IMR-90 (cell line): ENCODE results near the gene KCNE5. TPM values are rescaled to one million over a fixed set of nuclear protein-coding genes. Genes with fewer than 3 reads are reported as not detected.

Source experiments
- ATAC-seq: fragments of 200-7000 bp; cut with Tn5 transposase; 2 replicates; pipeline ENCODE4 v1.9.1; 2020; ENCODE audit warnings: low read depth, mild to moderate bottlenecking, moderate library complexity
- BruUV-seq: library from RNA; stranded (reverse); fragments of 400-500 nt; replicated peaks from 2 replicates; lab custom pipeline; 2021; lab: Mats Ljungman, UMichigan
- CTCF ChIA-PET: fragments of 300-600 bp; formaldehyde crosslinking; extraction: SDS; loops from one replicate; lab custom pipeline; 2021; ENCODE audit warnings: antibody characterized with exemption; lab: Yijun Ruan, JAX
- POLR2A ChIA-PET: fragments of 300-600 bp; sonication (Branson Sonifier 250); formaldehyde crosslinking; loops from one replicate; lab custom pipeline; 2022; ENCODE audit warnings: antibody characterized with exemption; ENCODE audit not compliant: unreplicated experiment; lab: Charles Lee
- DNase-seq: peaks from one replicate; pipeline ENCODE4 v3.0.0; 2013
- H2AFZ ChIP-seq: replicated peaks from 2 replicates; pipeline ENCODE3; 2013; ENCODE audit warnings: low read length, mild to moderate bottlenecking; ENCODE audit not compliant: poor library complexity
- H2AK5ac ChIP-seq: 2 replicates; pipeline ENCODE4 v1.6.1; 2013; ENCODE audit warnings: low read depth, low read length, inconsistent platforms
- H2AK9ac ChIP-seq: replicated peaks from 2 replicates; pipeline ENCODE3; 2013; ENCODE audit warnings: mild to moderate bottlenecking, low read depth, low read length, moderate library complexity; ENCODE audit not compliant: poor library complexity
- H2BK120ac ChIP-seq: 2 replicates; pipeline ENCODE4 v1.6.1; 2013; ENCODE audit warnings: low read depth, low read length, inconsistent platforms
- H2BK15ac ChIP-seq: 3 replicates; pipeline ENCODE4 v1.6.1; 2013; ENCODE audit warnings: low read depth, low read length, inconsistent platforms
- H2BK20ac ChIP-seq: 2 replicates; pipeline ENCODE4 v1.6.1; 2013; ENCODE audit warnings: low read depth, mild to moderate bottlenecking, inconsistent platforms, low read length, moderate library complexity
- H2BK5ac ChIP-seq: 2 replicates; pipeline ENCODE4 v1.6.1; 2013; ENCODE audit warnings: mild to moderate bottlenecking, low read depth, low read length, inconsistent platforms; ENCODE audit not compliant: poor library complexity, severe bottlenecking
- H3K14ac ChIP-seq: replicated peaks from 2 replicates; pipeline ENCODE4 v1.6.1; 2013; ENCODE audit warnings: low read depth, low read length, inconsistent platforms
- H3K18ac ChIP-seq: 2 replicates; pipeline ENCODE4 v1.6.1; 2013; ENCODE audit warnings: low read depth, low read length, control low read depth
- H3K23ac ChIP-seq: 2 replicates; pipeline ENCODE4 v1.6.1; 2013; ENCODE audit warnings: low read depth, low read length, inconsistent platforms
- H3K27ac ChIP-seq: 2 replicates; pipeline ENCODE4 v1.5.1; 2013; ENCODE audit warnings: mild to moderate bottlenecking, control low read depth, low read length; ENCODE audit not compliant: insufficient read depth
- H3K27me3 ChIP-seq: 2 replicates; pipeline ENCODE4 v1.6.1; 2013; ENCODE audit warnings: low read length; ENCODE audit not compliant: control insufficient read depth, insufficient read depth
- H3K36me3 ChIP-seq: 2 replicates; pipeline ENCODE4 v1.6.1; 2013; ENCODE audit warnings: low read length, mixed read lengths; ENCODE audit not compliant: control insufficient read depth, insufficient read depth
- H3K4ac ChIP-seq: 2 replicates; pipeline ENCODE4 v1.6.1; 2013; ENCODE audit warnings: low read depth, low read length, inconsistent platforms
- H3K4me1 ChIP-seq: 2 replicates; pipeline ENCODE4 v1.6.1; 2013; ENCODE audit warnings: low read length, mixed read lengths; ENCODE audit not compliant: control insufficient read depth, insufficient read depth
- H3K4me2 ChIP-seq: 2 replicates; pipeline ENCODE4 v1.6.1; 2013; ENCODE audit warnings: low read depth, mild to moderate bottlenecking, control low read depth, low read length, moderate library complexity
- H3K4me3 ChIP-seq: 2 replicates; pipeline ENCODE4 v1.5.1; 2013; ENCODE audit warnings: low read depth, mild to moderate bottlenecking, control low read depth, low read length, moderate library complexity; ENCODE audit not compliant: insufficient read depth
- H3K56ac ChIP-seq: 2 replicates; pipeline ENCODE4 v1.6.1; 2013; ENCODE audit warnings: low read length, inconsistent platforms; ENCODE audit not compliant: insufficient read depth; ENCODE audit errors: extremely low read depth
- H3K79me1 ChIP-seq, 2 experiments: 2 replicates each; pipeline ENCODE4 v1.6.1; 2013; ENCODE audit warnings: low read length in 2 of 2, inconsistent platforms in 1 of 2, low read depth in 1 of 2
- H3K9ac ChIP-seq: 2 replicates; pipeline ENCODE4 v1.6.1; 2013; ENCODE audit warnings: low read depth, low read length, control low read depth
- H3K9me1 ChIP-seq: 2 replicates; pipeline ENCODE4 v1.6.1; 2013; ENCODE audit warnings: low read length, inconsistent platforms; ENCODE audit not compliant: insufficient read depth
- H3K9me3 ChIP-seq: 2 replicates; pipeline ENCODE4 v1.6.1; 2013; ENCODE audit warnings: low read length; ENCODE audit not compliant: control insufficient read depth, insufficient read depth
- H4K20me1 ChIP-seq: 2 replicates; pipeline ENCODE4 v1.6.1; 2013; ENCODE audit warnings: low read length, inconsistent platforms; ENCODE audit not compliant: insufficient read depth
- H4K5ac ChIP-seq: 2 replicates; pipeline ENCODE4 v1.6.1; 2013; ENCODE audit warnings: mild to moderate bottlenecking, low read depth, low read length, control low read depth
- H4K8ac ChIP-seq, 2 experiments: 2 replicates each; pipeline ENCODE4 v1.6.1; 2013; ENCODE audit warnings: low read depth in 2 of 2, low read length in 2 of 2, control low read depth in 1 of 2, inconsistent platforms in 1 of 2
- H4K91ac ChIP-seq: 2 replicates; pipeline ENCODE4 v1.6.1; 2013; ENCODE audit warnings: low read depth, low read length, inconsistent platforms; ENCODE audit not compliant: insufficient read depth
- CHD1 ChIP-seq: IDR thresholded peaks from 2 replicates; pipeline ENCODE4 v1.6.1; 2012; ENCODE audit warnings: low read depth, low read length, improper control_type of control experiment
- ELK1 ChIP-seq: fragments of 150-350 bp; IDR thresholded peaks from 2 replicates; pipeline ENCODE4 v1.6.1; 2016; ENCODE audit warnings: low read depth, mild to moderate bottlenecking, low read length, moderate library complexity, borderline replicate concordance
- MAZ ChIP-seq: IDR thresholded peaks from 2 replicates; pipeline ENCODE4 v1.6.1; 2012; ENCODE audit warnings: low read depth, mild to moderate bottlenecking, low read length, improper control_type of control experiment, moderate library complexity, borderline replicate concordance
- WGBS, 2 experiments: methylation state at CpG; one replicate each; pipeline versions ENCODE4 v1.1.5 to v1.1.7; 2013; ENCODE audit warnings: missing lambda C conversion rate in 2 of 2; ENCODE audit not compliant: insufficient read length in 1 of 2; ENCODE audit errors: extremely low coverage in 2 of 2; 5-methylcytosine and 5-hydroxymethylcytosine counted together
- dilution Hi-C: fragments of 300-500 bp; cut with HindIII; formaldehyde crosslinking; loops from one replicate; pipeline ENCODE4 v1.14.3; 2018; ENCODE audit warnings: low sequenced_read_pairs; ENCODE audit not compliant: unreplicated experiment
- in situ Hi-C: fragments of 300-500 bp; cut with MboI; formaldehyde crosslinking; loops from 3 replicates; pipeline ENCODE4 v1.14.3; 2019; ENCODE audit warnings: low sequenced_read_pairs, inconsistent platforms, mixed read lengths
- intact Hi-C: fragments of 100-400 bp; cut with micrococcal nuclease; formaldehyde crosslinking; loops from 2 replicates; pipeline ENCODE4 v1.10.0; 2022
- polyA plus RNA-seq, 3 experiments: library from polyadenylated mRNA; depleted of rRNA; stranded (reverse); fragments of >200 nt; gene quantifications; 2 replicates each; pipeline ENCODE4 v1.2.3, GENCODE V29; 2012; ENCODE audit warnings: low replicate concordance in 1 of 3
- total RNA-seq: library from RNA; depleted of rRNA; stranded (reverse); fragments of >200 nt; gene quantifications from 2 replicates; pipeline ENCODE4 v1.2.3, GENCODE V29; 2012

The KCNE5 gene
- total and polyA plus RNA-seq, 2 of the 4 experiments (the other 2 are of a cell fraction), result 0.15 to 0.18 TPM

DNA sequence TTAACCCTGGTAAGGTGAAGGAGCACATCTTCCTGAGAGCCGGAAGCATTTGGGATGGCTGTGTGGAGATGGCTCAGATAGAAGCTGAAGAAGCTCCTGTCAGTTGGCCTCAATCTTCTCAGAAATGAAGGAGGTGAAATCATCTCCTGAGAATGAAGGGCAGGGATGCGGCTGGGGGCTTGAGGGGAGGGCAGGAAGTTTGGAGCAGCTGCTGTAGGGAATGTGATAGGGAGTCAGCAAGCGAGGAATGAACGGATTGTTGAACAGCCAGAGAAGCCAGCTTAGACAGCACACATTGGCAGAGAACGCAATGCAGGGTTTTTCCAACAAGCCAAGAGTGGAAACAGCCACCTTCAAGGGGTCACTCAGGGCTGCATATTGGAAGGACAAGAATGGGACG is 10.0 kb downstream of the KCNE5 start:
- no peak overlapping the region for H2AK9ac ChIP-seq
- H2BK20ac ChIP-seq, result no peak overlapping the region
- no peak overlapping the region for H3K4ac ChIP-seq
- in situ Hi-C loops, result loop anchor here (10.0 kb wide), 1 partner anchor 120 kb away; no protein-coding TSS in a partner anchor
- H3K9me1 ChIP-seq, result no peaks in the 10 kb centered on the region
- 83% methylated on average over 4 of the region's 6 CpGs; no CpG with 5 or more reads in 1 of the 2 experiments for WGBS, 2 experiments
- no peak overlapping the region for H2BK120ac ChIP-seq
- H3K23ac ChIP-seq, result no peak overlapping the region
- no peak overlapping the region for H3K4me3 ChIP-seq
- no peak overlapping the region for H4K5ac ChIP-seq
- no peaks in the 10 kb centered on the region for H3K36me3 ChIP-seq
- no peak overlapping the region for H2AFZ ChIP-seq
- no peak overlapping the region for H2AK5ac ChIP-seq
- H2BK15ac ChIP-seq, result no peak overlapping the region
- H3K4me2 ChIP-seq, result no peak overlapping the region
- H4K20me1 ChIP-seq, result no peaks in the 10 kb centered on the region
- H3K18ac ChIP-seq, result no peak overlapping the region
- H4K8ac ChIP-seq, result no peak overlapping the region
- no peak overlapping the region for H3K56ac ChIP-seq
- BruUV-seq, result no TSS peak
- no peak for ATAC-seq
- dilution Hi-C loops, result no loop called here
- intact Hi-C loops, result no loop called here
- no peak for DNase-seq
- no peak overlapping the region for H3K9ac ChIP-seq
- H3K27me3 ChIP-seq, result peaks cover 2% of the 10 kb centered on the region
- H2BK5ac ChIP-seq, result no peak overlapping the region
- TF ChIP-seq ELK1 (no peak), CHD1 (no peak), MAZ (no peak)
- no peak overlapping the region for H3K27ac ChIP-seq
- ChIA-PET POLR2A (no interaction called here), CTCF (no interaction called here)
- H3K9me3 ChIP-seq, result no peaks in the 10 kb centered on the region
- H3K4me1 ChIP-seq, result no peaks in the 10 kb centered on the region
- H3K79me1 ChIP-seq, result no peaks in the 10 kb centered on the region
- H4K91ac ChIP-seq, result no peak overlapping the region
- no peak overlapping the region for H3K14ac ChIP-seq
